Adrenal gland (tissue), 5 donors: ENCODE results near the gene C16orf87.

Experiments
- POLR2A ChIP-seq, 2 donors: fragments of 450-650 bp; IDR thresholded peaks; one replicate each; pipeline ENCODE4 v1.6.1; 2017; ENCODE audit warnings: antibody characterized with exemption in 2 of 2, mild to moderate bottlenecking in 2 of 2, moderate library complexity in 1 of 2
- TF ChIP-seq, protein P1 (sequence below), 6 experiments: fragments of 450-650 bp in 4 of 6; fragments of 200-600 bp in 2 of 6; sonication (generic) in 1 of 6; IDR thresholded peaks; 1 replicate in 5 of 6; 2 replicates in 1 of 6; pipeline versions ENCODE4 v1.5.1 to v1.8.0; 2016 to 2021; ENCODE audit warnings: antibody characterized with exemption in 6 of 6, mild to moderate bottlenecking in 2 of 6, moderate library complexity in 1 of 6
- donor health status: DM: no; HTN: no; CAD: no.

DNA sequence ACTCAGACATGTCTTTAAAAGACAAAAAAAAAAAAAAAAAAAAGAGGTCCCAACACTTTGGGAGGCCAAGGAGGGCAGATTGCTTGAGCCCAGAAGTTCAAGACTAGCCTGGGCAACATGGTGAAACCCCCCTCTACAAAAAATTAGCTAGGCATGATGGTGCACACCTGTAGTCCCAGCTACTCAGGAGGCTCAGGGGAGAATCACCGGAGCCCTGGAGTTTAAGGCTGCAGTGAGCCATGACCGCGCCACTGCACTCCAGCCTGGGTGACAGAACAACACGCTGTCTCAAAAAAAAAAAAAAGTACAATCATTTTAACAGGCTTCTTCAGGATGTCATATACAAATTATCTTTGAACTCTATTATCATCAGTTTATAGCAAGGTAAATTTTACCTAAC lies 22.0 kb downstream of the C16orf87 start:
- TF ChIP-seq POLR2A (IDR thresholded peaks at IDR 0.05) = no peak
- TF ChIP-seq, protein P1, sequence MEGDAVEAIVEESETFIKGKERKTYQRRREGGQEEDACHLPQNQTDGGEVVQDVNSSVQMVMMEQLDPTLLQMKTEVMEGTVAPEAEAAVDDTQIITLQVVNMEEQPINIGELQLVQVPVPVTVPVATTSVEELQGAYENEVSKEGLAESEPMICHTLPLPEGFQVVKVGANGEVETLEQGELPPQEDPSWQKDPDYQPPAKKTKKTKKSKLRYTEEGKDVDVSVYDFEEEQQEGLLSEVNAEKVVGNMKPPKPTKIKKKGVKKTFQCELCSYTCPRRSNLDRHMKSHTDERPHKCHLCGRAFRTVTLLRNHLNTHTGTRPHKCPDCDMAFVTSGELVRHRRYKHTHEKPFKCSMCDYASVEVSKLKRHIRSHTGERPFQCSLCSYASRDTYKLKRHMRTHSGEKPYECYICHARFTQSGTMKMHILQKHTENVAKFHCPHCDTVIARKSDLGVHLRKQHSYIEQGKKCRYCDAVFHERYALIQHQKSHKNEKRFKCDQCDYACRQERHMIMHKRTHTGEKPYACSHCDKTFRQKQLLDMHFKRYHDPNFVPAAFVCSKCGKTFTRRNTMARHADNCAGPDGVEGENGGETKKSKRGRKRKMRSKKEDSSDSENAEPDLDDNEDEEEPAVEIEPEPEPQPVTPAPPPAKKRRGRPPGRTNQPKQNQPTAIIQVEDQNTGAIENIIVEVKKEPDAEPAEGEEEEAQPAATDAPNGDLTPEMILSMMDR (IDR thresholded peaks at IDR 0.05) = no peak
